Adrenal gland (tissue), 5 donors: ENCODE measurements around the gene EIF3D.

ENCODE experiments used
- POLR2A ChIP-seq, 2 donors: fragments of 450-650 bp; IDR thresholded peaks; one replicate each; pipeline ENCODE4 v1.6.1; 2017; ENCODE audit warnings: antibody characterized with exemption in 2 of 2, mild to moderate bottlenecking in 2 of 2, moderate library complexity in 1 of 2
- TF ChIP-seq, protein P1 (sequence below), 6 experiments: fragments of 450-650 bp in 4 of 6; fragments of 200-600 bp in 2 of 6; sonication (generic) in 1 of 6; IDR thresholded peaks; 1 replicate in 5 of 6; 2 replicates in 1 of 6; pipeline versions ENCODE4 v1.5.1 to v1.8.0; 2016 to 2021; ENCODE audit warnings: antibody characterized with exemption in 6 of 6, mild to moderate bottlenecking in 2 of 6, moderate library complexity in 1 of 6
- donor health status: DM: no; HTN: no; CAD: no.

DNA sequence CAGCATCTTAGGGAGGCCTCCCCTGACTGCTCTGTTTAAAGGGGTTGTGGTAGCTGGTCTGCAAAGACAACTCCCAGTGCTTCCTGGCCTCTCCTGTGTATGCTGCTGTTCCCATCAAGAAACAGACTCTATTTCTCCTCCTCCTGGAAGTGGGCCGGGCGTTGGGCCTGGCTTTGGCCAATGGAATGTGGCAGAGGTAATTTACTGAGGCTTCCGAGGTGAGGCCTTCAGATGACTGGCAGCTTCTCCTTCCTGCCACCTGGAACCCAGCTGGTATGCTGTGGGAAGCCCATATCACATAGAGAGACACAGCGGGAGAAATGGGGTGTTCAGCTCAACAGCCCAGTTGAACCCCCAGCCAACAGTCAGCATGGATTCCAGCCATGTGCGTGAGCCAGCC is 25.1 kb upstream of the EIF3D start:
- no peak for TF ChIP-seq POLR2A (IDR thresholded peaks at IDR 0.05)
- TF ChIP-seq, protein P1, sequence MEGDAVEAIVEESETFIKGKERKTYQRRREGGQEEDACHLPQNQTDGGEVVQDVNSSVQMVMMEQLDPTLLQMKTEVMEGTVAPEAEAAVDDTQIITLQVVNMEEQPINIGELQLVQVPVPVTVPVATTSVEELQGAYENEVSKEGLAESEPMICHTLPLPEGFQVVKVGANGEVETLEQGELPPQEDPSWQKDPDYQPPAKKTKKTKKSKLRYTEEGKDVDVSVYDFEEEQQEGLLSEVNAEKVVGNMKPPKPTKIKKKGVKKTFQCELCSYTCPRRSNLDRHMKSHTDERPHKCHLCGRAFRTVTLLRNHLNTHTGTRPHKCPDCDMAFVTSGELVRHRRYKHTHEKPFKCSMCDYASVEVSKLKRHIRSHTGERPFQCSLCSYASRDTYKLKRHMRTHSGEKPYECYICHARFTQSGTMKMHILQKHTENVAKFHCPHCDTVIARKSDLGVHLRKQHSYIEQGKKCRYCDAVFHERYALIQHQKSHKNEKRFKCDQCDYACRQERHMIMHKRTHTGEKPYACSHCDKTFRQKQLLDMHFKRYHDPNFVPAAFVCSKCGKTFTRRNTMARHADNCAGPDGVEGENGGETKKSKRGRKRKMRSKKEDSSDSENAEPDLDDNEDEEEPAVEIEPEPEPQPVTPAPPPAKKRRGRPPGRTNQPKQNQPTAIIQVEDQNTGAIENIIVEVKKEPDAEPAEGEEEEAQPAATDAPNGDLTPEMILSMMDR (IDR thresholded peaks at IDR 0.05), result no peak
